Measurements from ENCODE around the gene CIZ1. TPM values are rescaled to one million over a fixed set of nuclear protein-coding genes. Genes with fewer than 3 reads are reported as not detected.

Gene CIZ1
- total RNA-seq, 1 experiment from 2014 or later, result 104 TPM

GRCh38 chr9:128225770-128226411 is 34.5 kb upstream of the CIZ1 start:
- no peak overlapping the region for H2BK15ac ChIP-seq (ENCODE audit: low read depth, low read length)
- no peak overlapping the region for H4K91ac ChIP-seq (ENCODE audit: insufficient read length, low read depth, low read length)
- no peak overlapping the region for H3K4ac ChIP-seq (ENCODE audit: low read depth, low read length)
- no peak overlapping the region for H3K27ac ChIP-seq (ENCODE audit: insufficient read length, low read depth, low read length)
- H2BK20ac ChIP-seq (ENCODE audit: low read depth, low read length, poor library complexity, severe bottlenecking), result no peak overlapping the region
- no peaks in the 10 kb centered on the region for H3K4me1 ChIP-seq (ENCODE audit: insufficient read depth, low read length)
- H3K4me1 Mint-ChIP-seq, result no peaks in the 10 kb centered on the region; a peak in 1 of 4 replicates
- no peak overlapping the region for H3K4me3 Mint-ChIP-seq
- H3K79me1 ChIP-seq (ENCODE audit: insufficient read depth, low read depth, low read length, poor library complexity, severe bottlenecking), result no peaks in the 10 kb centered on the region
- H3K4me2 ChIP-seq (ENCODE audit: insufficient read depth, insufficient read length, low read length), result no peak overlapping the region
- TF ChIP-seq CTCF (conservative IDR thresholded peaks at IDR 0.05), result no peak
- H3K56ac ChIP-seq (ENCODE audit: insufficient read length, low read depth, low read length), result no peak overlapping the region
- no peaks in the 10 kb centered on the region for H3K27me3 ChIP-seq (ENCODE audit: insufficient read depth, low read length)
- no peak overlapping the region for H4K5ac ChIP-seq (ENCODE audit: insufficient read length, low read depth, low read length)
- no peak overlapping the region; a peak in 1 of 7 replicates for H3K27ac Mint-ChIP-seq
- peaks cover 11 to 28% (median 21%) of the 10 kb centered on the region in 3 experiments for H3K36me3 Mint-ChIP-seq (ENCODE audit: insufficient read depth in 1 of 3, low read depth in 3 of 3)
- H3K14ac ChIP-seq (ENCODE audit: insufficient read depth, low read length), result no peak overlapping the region
- DNase-seq, result no peak
- H3K79me2 ChIP-seq (ENCODE audit: insufficient read depth, low read length), result no peaks in the 10 kb centered on the region
- H3K23me2 ChIP-seq (ENCODE audit: insufficient read length, low read depth, low read length, poor library complexity, severe bottlenecking), result no peaks in the 10 kb centered on the region
- no peak overlapping the region for H4K8ac ChIP-seq (replicated peaks; ENCODE audit: insufficient read length, low read depth, low read length)
- no peak overlapping the region for H2BK5ac ChIP-seq (ENCODE audit: insufficient read length, low read length)
- H2BK120ac ChIP-seq (ENCODE audit: low read depth, low read length, poor library complexity, severe bottlenecking), result no peak overlapping the region
- no peak overlapping the region for H2BK12ac ChIP-seq (ENCODE audit: insufficient read length, low read depth, low read length)
- no peak overlapping the region for H2AFZ ChIP-seq (ENCODE audit: low read length)
- H2AK5ac ChIP-seq (ENCODE audit: insufficient read length, low read length), result no peak overlapping the region
- no peaks in the 10 kb centered on the region for H3K9me3 ChIP-seq (ENCODE audit: control insufficient read depth, low read depth, low read length)
- no peaks in the 10 kb centered on the region for H3K9me3 Mint-ChIP-seq
- no CpG with 5 or more reads among the region's 19 CpGs for WGBS (ENCODE audit: extremely low coverage, insufficient read length, low lambda C conversion rate)
- no peak overlapping the region for H3K9ac ChIP-seq (ENCODE audit: extremely low read depth, insufficient read length, low read length)
- H3T11ph ChIP-seq (ENCODE audit: low read length), result no peak overlapping the region
- no peaks in the 10 kb centered on the region for H3K27me3 Mint-ChIP-seq (ENCODE audit: low read depth)
- no peak overlapping the region for H3K18ac ChIP-seq (ENCODE audit: insufficient read length, low read depth, low read length)
- no peaks in the 10 kb centered on the region for H4K20me1 ChIP-seq (ENCODE audit: control insufficient read depth, insufficient read depth, insufficient read length)
- no peak overlapping the region for H3K23ac ChIP-seq (ENCODE audit: insufficient read length, low read depth, low read length)

All from H9 (cell line).